Measurements from ENCODE around the gene MPO.

The MPO gene

GRCh38 chr17:58233543-58233942 is 47.2 kb downstream of the MPO start:
- DNase-seq (ENCODE audit: low read depth in 3 of 3): no peak

- peak in 2 of 3 donors; percentile 20 to 48 for DNase-seq (ENCODE audit: low read depth in 3 of 3)
These were observed 48.0 kb downstream of the MPO start for GRCh38 chr17:58232707-58233156.

- DNase-seq (ENCODE audit: low read depth in 3 of 3): no peak
These were observed 49.1 kb downstream of the MPO start for GRCh38 chr17:58231641-58232040.

- DNase-seq (ENCODE audit: low read depth in 3 of 3): no peak
These were observed 50.9 kb downstream of the MPO start for GRCh38 chr17:58229881-58230280.

- DNase-seq (ENCODE audit: low read depth in 3 of 3): no peak
These were observed 51.4 kb downstream of the MPO start for GRCh38 chr17:58229384-58229783.

GRCh38 chr17:58228679-58229078 is 52.1 kb downstream of the MPO start:
- no peak for DNase-seq (ENCODE audit: low read depth in 3 of 3)

- no peak for DNase-seq (ENCODE audit: low read depth in 3 of 3)
These were observed 53.0 kb downstream of the MPO start for GRCh38 chr17:58227733-58228132.

- DNase-seq (ENCODE audit: low read depth in 3 of 3): no peak
These were observed 56.4 kb downstream of the MPO start for GRCh38 chr17:58224315-58224714.
